Pons (tissue), 1 donor: ENCODE results near the gene RPN2.
A peak's percentile ranks its signal among the peaks of the same experiment; 100 is the strongest.

Experiments
- DNase-seq: peaks from one replicate; pipeline ENCODE4 v3.0.0-alpha.2; 2016; ENCODE audit warnings: low spot score

RPN2 gene

GRCh38 chr20:37266940-37267666 lies 88.0 kb downstream of the RPN2 start:
- no peak for DNase-seq

GRCh38 chr20:37267667-37268313 lies 88.7 kb downstream of the RPN2 start:
- DNase-seq = peak; percentile 69

- peak; percentile 72 for DNase-seq
Measured at GRCh38 chr20:37270576-37271420, 91.7 kb downstream of the RPN2 start.

DNA sequence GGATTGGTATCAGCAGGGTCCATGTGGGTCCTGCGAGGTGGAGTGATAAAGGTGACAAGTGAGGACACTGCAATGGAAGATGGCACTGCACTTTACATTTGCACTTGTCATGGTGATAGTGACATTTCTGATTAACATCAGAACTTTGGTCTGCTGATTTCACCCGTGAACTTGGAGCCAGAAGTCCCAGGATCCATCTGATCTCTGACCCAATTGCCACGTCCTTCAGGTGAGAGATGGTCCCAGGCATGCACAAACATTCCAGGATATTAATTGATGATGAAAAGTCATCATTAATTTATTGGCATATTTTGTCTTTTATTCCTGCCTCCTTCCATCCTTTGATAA lies 92.3 kb downstream of the RPN2 start:
- DNase-seq = no peak

DNA sequence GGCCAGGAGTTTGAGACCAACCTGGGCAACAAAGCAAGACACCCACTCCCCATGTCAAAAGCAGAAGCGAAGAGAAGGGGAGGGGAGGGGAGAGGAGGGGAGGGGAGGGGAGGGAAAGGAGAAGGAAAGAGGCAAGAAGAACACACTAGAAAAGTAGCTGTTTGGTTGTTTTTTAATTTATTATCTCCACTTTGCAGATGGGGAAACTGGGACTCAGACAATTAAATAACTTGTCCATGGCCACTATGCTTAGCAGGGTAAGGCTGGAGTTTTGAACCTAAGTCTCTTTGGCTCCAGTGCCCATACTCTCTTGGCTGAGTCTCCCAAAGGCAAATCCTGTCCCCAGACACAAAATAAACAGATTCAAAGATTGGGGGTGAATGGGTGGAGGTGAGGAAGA lies 94.9 kb downstream of the RPN2 start:
- no peak for DNase-seq

GRCh38 chr20:37274851-37275524 lies 95.9 kb downstream of the RPN2 start:
- DNase-seq = peak; percentile 77

GRCh38 chr20:37276494-37277252 lies 97.5 kb downstream of the RPN2 start:
- peak; percentile 57 for DNase-seq

- DNase-seq = no peak
Measured at GRCh38 chr20:37277253-37277593, 98.1 kb downstream of the RPN2 start.

GRCh38 chr20:37278966-37279590 lies 99.9 kb downstream of the RPN2 start:
- no peak for DNase-seq

- DNase-seq = no peak
Measured at GRCh38 chr20:37279820-37280219, 100.7 kb downstream of the RPN2 start.

- no peak for DNase-seq
Measured at GRCh38 chr20:37280403-37280802, 101.3 kb downstream of the RPN2 start.

GRCh38 chr20:37282556-37282955 lies 103.4 kb downstream of the RPN2 start:
- no peak for DNase-seq

- no peak for DNase-seq
Measured at GRCh38 chr20:37283530-37284195, 104.5 kb downstream of the RPN2 start.

- no peak for DNase-seq
Measured at GRCh38 chr20:37284691-37285161, 105.6 kb downstream of the RPN2 start.

GRCh38 chr20:37285664-37286374 lies 106.7 kb downstream of the RPN2 start:
- no peak for DNase-seq

DNA sequence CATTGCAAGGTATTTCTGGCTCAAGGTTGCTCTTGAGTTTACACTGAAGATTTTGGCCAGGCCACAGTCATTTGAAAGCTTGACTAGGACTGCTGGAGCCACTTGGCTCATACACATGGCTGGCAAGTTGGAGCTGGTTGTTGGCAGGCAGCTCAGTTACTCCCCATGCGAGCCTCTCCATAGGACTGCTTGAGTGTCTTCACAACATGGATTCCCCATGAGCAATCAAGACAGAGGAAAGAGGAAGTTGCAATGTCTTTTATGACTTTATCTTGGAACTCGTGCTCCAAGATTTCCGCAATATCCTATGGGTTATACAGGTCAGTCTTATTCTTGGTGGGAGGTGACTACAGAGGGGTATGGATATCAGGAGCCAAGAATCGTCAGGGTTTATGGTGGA lies 109.0 kb downstream of the RPN2 start:
- no peak for DNase-seq

DNA sequence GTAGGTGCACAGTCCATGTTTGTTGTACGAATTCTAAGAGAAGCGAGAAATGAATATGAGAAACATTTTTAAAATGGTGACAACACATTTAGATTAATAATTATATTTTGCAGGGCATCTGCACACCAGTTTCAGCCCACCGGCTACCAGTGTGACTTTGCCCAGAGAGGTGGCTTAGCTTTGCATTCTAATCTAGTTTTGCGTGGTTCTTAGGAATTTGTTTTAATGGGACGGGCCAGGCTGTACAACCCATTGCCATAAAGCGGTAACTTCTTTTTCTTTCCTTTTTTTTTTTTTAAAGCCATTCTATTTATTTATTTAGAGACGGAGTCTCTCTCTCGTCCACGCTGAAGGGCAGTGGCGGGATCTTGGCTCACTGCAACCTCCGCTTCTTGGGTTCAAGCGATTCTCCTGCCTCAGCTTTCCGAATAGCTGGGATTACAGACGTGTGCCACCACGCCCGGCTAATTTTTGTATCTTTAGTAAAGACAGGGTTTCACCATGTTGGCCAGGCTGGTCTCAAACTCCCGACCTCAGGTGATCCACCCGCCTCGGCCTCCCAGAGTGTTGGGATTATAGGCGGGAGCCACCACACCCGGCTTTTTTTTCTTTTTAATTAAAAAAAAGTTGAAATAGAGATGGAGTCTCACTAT lies 111.2 kb downstream of the RPN2 start:
- no peak for DNase-seq
